Stomach (tissue), 9 donors: ENCODE measurements around the gene TNNI3. TPM values are rescaled to one million over a fixed set of nuclear protein-coding genes. Genes with fewer than 3 reads are reported as not detected.

Experiments used
- DNase-seq, 2 donors: peaks; one replicate each; pipeline versions ENCODE4 v3.0.0 to v3.0.0-alpha.2; 2013 to 2019
- H3K27ac ChIP-seq, 5 donors: fragments of 200-600 bp in 4 of 5; sonication (generic) in 4 of 5; one replicate each; pipeline ENCODE4 v1.5.1; 2013 to 2019; ENCODE audit warnings: mild to moderate bottlenecking in 1 of 5, moderate library complexity in 1 of 5
- H3K27me3 ChIP-seq, 3 donors: fragments of 200-600 bp; sonication (generic); one replicate each; pipeline ENCODE4 v1.5.1; 2017 to 2019; ENCODE audit warnings: mixed run types in 1 of 3
- H3K36me3 ChIP-seq, 4 donors: fragments of 200-600 bp; sonication (generic); 1 replicate in 3 of 4; 2 replicates in 1 of 4; pipeline ENCODE4 v1.5.1; 2016 to 2019
- H3K4me1 ChIP-seq, 4 donors: fragments of 200-600 bp; sonication (generic); one replicate each; pipeline ENCODE4 v1.5.1; 2016 to 2019
- H3K4me3 ChIP-seq, 4 donors: fragments of 200-600 bp; sonication (generic) in 3 of 4; one replicate each; pipeline ENCODE4 v1.5.1; 2016 to 2019; ENCODE audit warnings: mild to moderate bottlenecking in 1 of 4
- H3K9me3 ChIP-seq, 4 donors: fragments of 200-600 bp; sonication (generic); one replicate each; pipeline ENCODE4 v1.5.1; 2016 to 2019
- EP300 ChIP-seq: sonication (generic); formaldehyde crosslinking; IDR thresholded peaks from one replicate; pipeline ENCODE4 v1.6.1; 2017; ENCODE audit warnings: antibody characterized with exemption
- POLR2A ChIP-seq, 4 donors: fragments of 450-650 bp; IDR thresholded peaks; one replicate each; pipeline ENCODE4 v1.6.1; 2016; ENCODE audit warnings: antibody characterized with exemption in 4 of 4, control low read depth in 2 of 4, mild to moderate bottlenecking in 1 of 4, moderate library complexity in 1 of 4
- POLR2AphosphoS5 ChIP-seq, 3 donors: sonication (generic); formaldehyde crosslinking; IDR thresholded peaks; one replicate each; pipeline ENCODE4 v1.6.1; 2016; ENCODE audit warnings: antibody characterized with exemption in 3 of 3
- WGBS, 5 donors: extraction: QIAGEN DNeasy Blood & Tissue Kit in 3 of 5; methylation state at CpG; one replicate each; pipeline versions ENCODE4 v1.1.5 to v1.1.7; 2013 to 2018; 5-methylcytosine and 5-hydroxymethylcytosine counted together
- intact Hi-C: fragments of 100-400 bp; cut with DNase I; formaldehyde crosslinking; loops from one replicate; pipeline ENCODE4 v1.15.1; 2023; ENCODE audit warnings: low total_unique reads
- polyA plus RNA-seq, 3 donors: library from polyadenylated mRNA; stranded (reverse); fragments of 200-250 nt; gene quantifications; one replicate each; pipeline ENCODE4 v1.2.3, GENCODE V29; 2013
- total RNA-seq, 5 donors: library from RNA; depleted of rRNA; stranded (reverse); fragments of >200 nt; gene quantifications; one replicate each; pipeline versions ENCODE4 v1.1.0 to v1.2.3, GENCODE V29; 2014 to 2016
- TF ChIP-seq, protein P1 (sequence below), 7 experiments: fragments of 450-650 bp in 4 of 7; fragments of 200-600 bp in 3 of 7; sonication (generic) in 3 of 7; IDR thresholded peaks; one replicate each; pipeline ENCODE4 v1.5.1; 2016 to 2019; ENCODE audit warnings: antibody characterized with exemption in 7 of 7, control low read depth in 2 of 7, mild to moderate bottlenecking in 1 of 7
- donor health status: healthy with polysubstance abuse.
- donor health status: Bipolar disorder and iron deficiency.
- donor health status: healthy.

Gene TNNI3
- total and polyA plus RNA-seq, 8 donors: 4.2 to 14.1 (median 7.8) TPM; not detected in 5

DNA sequence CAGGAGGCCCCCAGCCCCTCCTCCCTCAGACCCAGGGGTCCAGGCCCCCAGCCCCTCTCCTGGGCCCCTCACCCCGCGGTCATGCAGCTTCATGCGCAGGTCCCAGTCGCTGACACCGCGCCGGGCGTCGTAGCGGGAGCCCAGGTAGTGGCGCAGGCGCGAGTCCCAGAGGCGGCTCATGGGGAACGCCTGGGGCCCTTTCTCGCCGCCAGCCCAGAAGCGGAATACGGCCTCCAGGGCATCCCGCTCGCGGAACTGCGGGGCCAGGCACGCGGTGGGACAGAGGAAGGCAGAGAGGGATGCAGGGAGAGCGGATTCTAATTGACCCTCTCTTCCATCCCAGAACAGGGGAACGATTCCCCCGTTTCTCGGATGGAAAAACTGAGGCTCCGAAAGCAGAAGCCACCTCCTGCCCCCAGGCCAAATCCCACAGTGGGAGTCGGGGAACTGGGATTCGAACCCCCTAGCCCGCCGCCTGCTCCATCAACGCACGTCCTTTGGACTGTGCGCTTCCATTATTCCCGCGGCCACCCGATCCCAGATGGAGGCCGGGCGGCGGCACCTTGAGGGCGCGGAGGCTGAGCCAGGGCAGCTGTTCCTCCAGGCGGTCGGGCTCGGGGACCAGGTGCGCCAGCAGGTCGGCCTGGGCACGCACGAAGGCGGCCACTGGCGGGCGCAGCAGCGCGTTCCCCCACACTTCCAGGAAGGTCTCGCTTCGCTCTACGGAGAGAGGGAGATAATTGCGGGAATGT is 4.2 kb upstream of the TNNI3 start:
- H3K27me3 ChIP-seq: peaks cover 21 to 100% (median 68%) of the 10 kb centered on the region in 3 donors
- TF ChIP-seq POLR2AphosphoS5 (IDR thresholded peaks at IDR 0.05) (no peak), POLR2A (IDR thresholded peaks at IDR 0.05) (no peak), EP300 (no peak)
- TF ChIP-seq, protein P1, sequence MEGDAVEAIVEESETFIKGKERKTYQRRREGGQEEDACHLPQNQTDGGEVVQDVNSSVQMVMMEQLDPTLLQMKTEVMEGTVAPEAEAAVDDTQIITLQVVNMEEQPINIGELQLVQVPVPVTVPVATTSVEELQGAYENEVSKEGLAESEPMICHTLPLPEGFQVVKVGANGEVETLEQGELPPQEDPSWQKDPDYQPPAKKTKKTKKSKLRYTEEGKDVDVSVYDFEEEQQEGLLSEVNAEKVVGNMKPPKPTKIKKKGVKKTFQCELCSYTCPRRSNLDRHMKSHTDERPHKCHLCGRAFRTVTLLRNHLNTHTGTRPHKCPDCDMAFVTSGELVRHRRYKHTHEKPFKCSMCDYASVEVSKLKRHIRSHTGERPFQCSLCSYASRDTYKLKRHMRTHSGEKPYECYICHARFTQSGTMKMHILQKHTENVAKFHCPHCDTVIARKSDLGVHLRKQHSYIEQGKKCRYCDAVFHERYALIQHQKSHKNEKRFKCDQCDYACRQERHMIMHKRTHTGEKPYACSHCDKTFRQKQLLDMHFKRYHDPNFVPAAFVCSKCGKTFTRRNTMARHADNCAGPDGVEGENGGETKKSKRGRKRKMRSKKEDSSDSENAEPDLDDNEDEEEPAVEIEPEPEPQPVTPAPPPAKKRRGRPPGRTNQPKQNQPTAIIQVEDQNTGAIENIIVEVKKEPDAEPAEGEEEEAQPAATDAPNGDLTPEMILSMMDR (IDR thresholded peaks at IDR 0.05): no peak
- no peak overlapping the region for H3K4me3 ChIP-seq
- intact Hi-C loops: no loop called here
- no peak overlapping the region for H3K27ac ChIP-seq
- H3K36me3 ChIP-seq: no peaks in the 10 kb centered on the region
- H3K4me1 ChIP-seq: peaks cover 0 to 32% (median 18%) of the 10 kb centered on the region in 4 donors
- no peaks in the 10 kb centered on the region for H3K9me3 ChIP-seq
- WGBS, 5 donors: 18 to 31% (median 24%) methylated on average over 40 to 61 of the region's 61 CpGs
- DNase-seq: no peak

DNA sequence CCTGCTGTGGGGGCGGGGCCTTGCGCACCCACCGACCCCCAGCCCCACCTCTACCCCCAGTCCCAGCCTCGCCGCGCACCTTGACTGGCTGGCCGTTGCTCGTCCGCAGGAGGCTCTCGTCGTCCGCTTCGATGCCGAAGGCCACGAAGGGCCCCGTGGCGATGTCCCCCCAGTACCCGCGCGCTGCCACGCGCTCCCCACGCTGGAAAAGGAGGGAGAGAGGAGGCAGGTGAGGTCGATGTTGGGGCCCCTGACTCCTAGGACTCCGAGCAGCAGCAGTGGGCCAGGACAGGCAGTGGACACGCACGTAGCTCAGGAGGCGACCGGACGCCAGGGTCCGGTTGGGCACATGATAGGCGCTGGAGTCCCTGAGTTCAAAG is 3.4 kb upstream of the TNNI3 start:
- Histone ChIP-seq H3K4me1 (peaks cover 0 to 32% (median 20%) of the 10 kb centered on the region in 4 donors), H3K4me3 (peak overlapping the region in 1 of 4 donors; percentile 9), H3K36me3 (no peaks in the 10 kb centered on the region), H3K27me3 (peaks cover 24 to 100% (median 69%) of the 10 kb centered on the region in 3 donors), H3K9me3 (no peaks in the 10 kb centered on the region), H3K27ac (no peak overlapping the region)
- 7 to 58% (median 18%) methylated on average over 12 to 32 of the region's 32 CpGs for WGBS, 5 donors
- no peak for TF ChIP-seq POLR2AphosphoS5 (IDR thresholded peaks at IDR 0.05)
- TF ChIP-seq, protein P1 (IDR thresholded peaks at IDR 0.05): no peak
- no peak for TF ChIP-seq EP300
- TF ChIP-seq POLR2A (IDR thresholded peaks at IDR 0.05): no peak
- DNase-seq: no peak
- intact Hi-C loops: no loop called here

DNA sequence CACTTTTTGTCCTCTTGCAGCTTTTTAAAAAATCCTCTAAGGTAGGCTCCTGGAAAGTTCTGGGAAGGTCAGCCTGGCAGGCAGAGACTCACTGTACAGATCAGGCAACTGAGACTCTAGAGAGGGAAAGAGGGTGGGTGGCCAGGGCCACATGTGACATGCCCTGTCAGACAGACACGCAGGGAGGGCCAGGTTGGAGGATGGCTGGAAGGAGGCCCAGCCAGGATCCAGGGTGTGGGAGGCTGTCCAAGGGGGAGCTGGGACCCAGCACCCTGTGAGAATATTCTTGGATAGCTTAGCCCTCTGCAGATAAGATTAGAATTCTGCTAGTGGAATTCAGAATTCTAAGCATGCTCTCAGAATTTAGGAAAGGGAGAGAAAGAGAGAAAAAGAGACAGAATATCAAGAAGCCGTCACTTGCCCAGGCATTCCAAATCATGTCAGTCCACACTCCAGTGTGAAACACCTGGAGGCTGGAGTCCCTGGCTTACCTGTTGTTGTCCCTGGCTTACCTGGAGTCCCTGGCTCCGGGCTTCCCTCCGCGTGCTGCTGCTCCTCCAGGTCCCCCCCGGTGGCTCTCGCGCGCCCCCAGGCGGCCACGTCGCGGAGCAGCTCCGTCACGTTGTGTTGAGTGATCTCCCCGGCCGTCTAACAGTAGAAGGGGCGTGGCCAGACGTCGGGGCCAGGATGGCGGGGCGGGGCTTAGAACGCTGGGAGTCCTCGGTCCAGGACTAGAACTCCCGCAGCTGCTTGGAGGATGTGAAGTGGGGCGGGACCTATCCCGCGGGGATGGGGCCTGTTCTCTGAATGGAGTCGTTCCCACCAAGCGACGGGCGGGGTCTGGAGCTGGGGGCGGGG is 2.8 kb upstream of the TNNI3 start:
- Histone ChIP-seq H3K27me3 (peaks cover 25 to 100% (median 67%) of the 10 kb centered on the region in 3 donors), H3K9me3 (no peaks in the 10 kb centered on the region), H3K4me3 (peak overlapping the region in 1 of 4 donors; percentile 9), H3K36me3 (no peaks in the 10 kb centered on the region), H3K4me1 (peaks cover 0 to 32% (median 18%) of the 10 kb centered on the region in 4 donors), H3K27ac (no peak overlapping the region)
- TF ChIP-seq EP300: no peak
- TF ChIP-seq POLR2A (IDR thresholded peaks at IDR 0.05): no peak
- peak in 1 of 3 donors; percentile 64 for TF ChIP-seq POLR2AphosphoS5 (IDR thresholded peaks at IDR 0.05)
- TF ChIP-seq, protein P1 (IDR thresholded peaks at IDR 0.05): peak in 5 of 7 experiments; percentile 57 to 78 (median 69)
- WGBS, 5 donors: 2 to 5% (median 3%) methylated on average over 23 to 33 of the region's 33 CpGs
- intact Hi-C loops: no loop called here
- DNase-seq: peak; percentile 93 to 94
